Panc1 (cell line): ENCODE measurements around the gene CBARP. TPM values are rescaled to one million over a fixed set of nuclear protein-coding genes. Genes with fewer than 3 reads are reported as not detected.

Experiments
- ATAC-seq: fragments of 200-7000 bp; cut with Tn5 transposase; 2 replicates; pipeline ENCODE4 v1.9.1; 2020; ENCODE audit warnings: mild to moderate bottlenecking, moderate library complexity
- BruUV-seq: library from RNA; stranded (reverse); fragments of 400-500 nt; replicated peaks from 2 replicates; lab custom pipeline; 2021; lab: Mats Ljungman, UMichigan
- CTCF ChIA-PET: fragments of 300-600 bp; sonication (Branson Sonifier 250); formaldehyde crosslinking; loops from one replicate; lab custom pipeline; 2022; ENCODE audit warnings: antibody characterized with exemption; lab: Charles Lee
- POLR2A ChIA-PET: fragments of 300-600 bp; sonication (Branson Sonifier 250); formaldehyde crosslinking; loops from one replicate; lab custom pipeline; 2022; ENCODE audit warnings: antibody characterized with exemption; lab: Charles Lee
- DNase-seq: peaks from one replicate; pipeline ENCODE4 v3.0.0-alpha.2; 2010; ENCODE audit warnings: low read depth, low spot score
- H3K27ac ChIP-seq: 2 replicates; pipeline ENCODE4 v1.5.1; 2011; ENCODE audit warnings: mild to moderate bottlenecking, low read length, inconsistent platforms
- H3K27me3 ChIP-seq: fragments of 200-500 bp; sonication (Bioruptor generic); 2 replicates; pipeline ENCODE4 v1.6.0; 2014; ENCODE audit warnings: low read length, inconsistent platforms; ENCODE audit not compliant: control insufficient read depth, insufficient read depth
- H3K36me3 ChIP-seq: fragments of 200-500 bp; sonication (Bioruptor generic); 2 replicates; pipeline ENCODE4 v1.5.1; 2014; ENCODE audit warnings: inconsistent platforms, mild to moderate bottlenecking, low read length, moderate library complexity; ENCODE audit not compliant: control insufficient read depth, insufficient read depth
- H3K4me1 ChIP-seq: 2 replicates; pipeline ENCODE4 v1.5.1; 2011; ENCODE audit warnings: inconsistent platforms, mild to moderate bottlenecking, low read length, moderate library complexity; ENCODE audit not compliant: control insufficient read depth, insufficient read depth
- H3K4me3 ChIP-seq, 2 experiments: 2 replicates each; pipeline ENCODE4 v1.5.1; 2011 to 2012; ENCODE audit warnings: low read depth in 2 of 2, low read length in 2 of 2, mild to moderate bottlenecking in 2 of 2, inconsistent platforms in 1 of 2, moderate library complexity in 1 of 2
- H3K9me3 ChIP-seq: fragments of 200-500 bp; sonication (Bioruptor generic); 2 replicates; pipeline ENCODE4 v1.5.1; 2014; ENCODE audit warnings: low read depth, mild to moderate bottlenecking, inconsistent platforms, low read length, moderate library complexity; ENCODE audit not compliant: control insufficient read depth, insufficient read depth
- CTCF ChIP-seq: fragments of 450-650 bp; IDR thresholded peaks from 2 replicates; pipeline ENCODE4 v1.5.1; 2017; ENCODE audit warnings: mild to moderate bottlenecking
- POLR2AphosphoS5 ChIP-seq: IDR thresholded peaks from 2 replicates; pipeline ENCODE4 v1.6.1; 2012; ENCODE audit warnings: mild to moderate bottlenecking, low read depth, low read length, moderate library complexity
- SIN3A ChIP-seq: IDR thresholded peaks from 2 replicates; pipeline ENCODE4 v1.6.1; 2012; ENCODE audit warnings: low read depth, mild to moderate bottlenecking, low read length, moderate library complexity, borderline replicate concordance; ENCODE audit not compliant: insufficient read depth
- TCF7L2 ChIP-seq: IDR thresholded peaks from 2 replicates; pipeline ENCODE4 v1.6.1; 2011; ENCODE audit warnings: mild to moderate bottlenecking, low read depth, low read length, inconsistent platforms
- in situ Hi-C: cut with HindIII; loops from 2 replicates; pipeline ENCODE4 v1.10.0; 2016; ENCODE audit warnings: low sequenced_read_pairs, low pct_unique_long_range_greater_than_20kb
- intact Hi-C: fragments of 100-400 bp; cut with micrococcal nuclease; formaldehyde crosslinking; loops from one replicate; pipeline ENCODE4 v1.10.0; 2022; ENCODE audit not compliant: unreplicated experiment
- total RNA-seq: library from RNA; stranded (reverse); gene quantifications from one replicate; pipeline ENCODE4 v1.2.1, GENCODE V29; 2021; ENCODE audit not compliant: unreplicated experiment
- TF ChIP-seq, protein P1 (sequence below), 2 experiments: IDR thresholded peaks; 2 replicates each; pipeline ENCODE4 v1.6.1; 2011 to 2012; ENCODE audit warnings: low read depth in 2 of 2, control low read depth in 1 of 2, low read length in 1 of 2, mild to moderate bottlenecking in 1 of 2, moderate library complexity in 1 of 2; ENCODE audit not compliant: insufficient read depth in 1 of 2

The CBARP gene
- total RNA-seq, 1 experiment from 2014 or later = 14.5 TPM

DNA sequence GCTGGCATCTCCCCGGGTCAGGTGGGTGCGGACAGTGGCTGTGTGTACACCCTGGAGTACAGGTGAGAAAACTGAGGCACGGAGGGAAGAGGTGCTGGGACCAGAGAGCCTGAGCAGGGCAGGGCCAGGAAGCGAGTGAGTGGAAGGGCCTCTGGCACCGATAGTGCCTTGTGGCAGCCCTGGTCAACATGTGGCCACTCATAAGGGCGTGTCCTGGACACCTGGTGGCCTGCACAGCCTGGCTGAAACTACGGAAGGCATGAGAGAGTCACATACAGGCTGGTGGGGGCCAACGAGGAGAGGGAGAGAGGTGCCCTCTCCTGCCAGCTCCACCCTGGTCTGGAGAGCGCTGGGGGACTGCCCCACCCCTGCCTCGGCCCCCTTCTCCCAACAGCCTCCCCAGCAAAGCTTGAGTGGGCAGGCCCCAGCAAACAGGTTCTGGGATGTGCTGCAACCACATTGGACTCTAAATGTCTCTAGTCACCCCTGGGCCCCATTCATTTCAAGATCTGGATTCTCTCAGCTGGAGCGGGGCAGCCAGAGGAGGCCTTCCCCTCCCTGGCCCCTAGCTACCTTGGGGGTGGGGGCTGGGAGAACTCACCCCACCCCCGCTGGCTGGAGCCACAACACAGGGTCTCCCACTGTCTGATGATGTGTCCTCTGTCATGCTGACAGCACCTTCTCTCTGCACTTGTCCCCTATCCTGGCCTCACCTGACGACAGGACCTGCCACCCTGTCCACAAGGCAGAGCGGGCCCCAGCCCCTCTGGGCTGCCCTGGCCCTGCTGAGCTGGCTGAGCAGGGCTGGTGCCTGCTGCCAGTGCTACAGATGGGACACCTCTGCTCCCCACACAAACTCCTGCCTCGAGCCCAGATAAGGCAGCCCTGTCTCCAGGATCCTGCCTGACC lies 5.8 kb downstream of the CBARP start:
- TF ChIP-seq CTCF (no peak), TCF7L2 (no peak), SIN3A (no peak), POLR2AphosphoS5 (no peak)
- TF ChIP-seq, protein P1, sequence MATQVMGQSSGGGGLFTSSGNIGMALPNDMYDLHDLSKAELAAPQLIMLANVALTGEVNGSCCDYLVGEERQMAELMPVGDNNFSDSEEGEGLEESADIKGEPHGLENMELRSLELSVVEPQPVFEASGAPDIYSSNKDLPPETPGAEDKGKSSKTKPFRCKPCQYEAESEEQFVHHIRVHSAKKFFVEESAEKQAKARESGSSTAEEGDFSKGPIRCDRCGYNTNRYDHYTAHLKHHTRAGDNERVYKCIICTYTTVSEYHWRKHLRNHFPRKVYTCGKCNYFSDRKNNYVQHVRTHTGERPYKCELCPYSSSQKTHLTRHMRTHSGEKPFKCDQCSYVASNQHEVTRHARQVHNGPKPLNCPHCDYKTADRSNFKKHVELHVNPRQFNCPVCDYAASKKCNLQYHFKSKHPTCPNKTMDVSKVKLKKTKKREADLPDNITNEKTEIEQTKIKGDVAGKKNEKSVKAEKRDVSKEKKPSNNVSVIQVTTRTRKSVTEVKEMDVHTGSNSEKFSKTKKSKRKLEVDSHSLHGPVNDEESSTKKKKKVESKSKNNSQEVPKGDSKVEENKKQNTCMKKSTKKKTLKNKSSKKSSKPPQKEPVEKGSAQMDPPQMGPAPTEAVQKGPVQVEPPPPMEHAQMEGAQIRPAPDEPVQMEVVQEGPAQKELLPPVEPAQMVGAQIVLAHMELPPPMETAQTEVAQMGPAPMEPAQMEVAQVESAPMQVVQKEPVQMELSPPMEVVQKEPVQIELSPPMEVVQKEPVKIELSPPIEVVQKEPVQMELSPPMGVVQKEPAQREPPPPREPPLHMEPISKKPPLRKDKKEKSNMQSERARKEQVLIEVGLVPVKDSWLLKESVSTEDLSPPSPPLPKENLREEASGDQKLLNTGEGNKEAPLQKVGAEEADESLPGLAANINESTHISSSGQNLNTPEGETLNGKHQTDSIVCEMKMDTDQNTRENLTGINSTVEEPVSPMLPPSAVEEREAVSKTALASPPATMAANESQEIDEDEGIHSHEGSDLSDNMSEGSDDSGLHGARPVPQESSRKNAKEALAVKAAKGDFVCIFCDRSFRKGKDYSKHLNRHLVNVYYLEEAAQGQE (IDR thresholded peaks at IDR 0.05; ENCODE audit: insufficient read depth in 1 of 2, low read depth in 2 of 2, low read length in 1 of 2) = no peak
- no peaks in the 10 kb centered on the region for H3K9me3 ChIP-seq
- ChIA-PET CTCF (no interaction called here), POLR2A (no interaction called here)
- no peak for DNase-seq
- no peaks in the 10 kb centered on the region for H3K36me3 ChIP-seq
- H3K4me3 ChIP-seq = no peak overlapping the region
- no TSS peak for BruUV-seq
- intact Hi-C loops = no loop called here
- peak overlapping the region; percentile 61 for H3K27ac ChIP-seq
- H3K4me1 ChIP-seq = peaks cover 14% of the 10 kb centered on the region
- in situ Hi-C loops = no loop called here
- H3K27me3 ChIP-seq = no peaks in the 10 kb centered on the region
- peak; percentile 47 for ATAC-seq

GRCh38 chr19:1230783-1231489 lies 6.9 kb downstream of the CBARP start:
- ChIA-PET CTCF (no interaction called here), POLR2A (interaction anchor here (0.6 kb wide), 1 partner anchor 30 kb away, joined by 13 read pairs; no protein-coding TSS in a partner anchor)
- BruUV-seq = no TSS peak
- no peak; the same call in 1 of the 2 replicates for ATAC-seq
- no peak for TF ChIP-seq POLR2AphosphoS5
- TF ChIP-seq CTCF = no peak
- no peak for TF ChIP-seq TCF7L2
- TF ChIP-seq SIN3A = no peak
- TF ChIP-seq, protein P1 (IDR thresholded peaks at IDR 0.05; ENCODE audit: insufficient read depth in 1 of 2, low read depth in 2 of 2, low read length in 1 of 2) = no peak
- in situ Hi-C loops = no loop called here
- no peaks in the 10 kb centered on the region for H3K27me3 ChIP-seq
- H3K4me1 ChIP-seq = peaks cover 14% of the 10 kb centered on the region
- no peaks in the 10 kb centered on the region for H3K9me3 ChIP-seq
- no peak overlapping the region for H3K27ac ChIP-seq
- intact Hi-C loops = no loop called here
- H3K36me3 ChIP-seq = no peaks in the 10 kb centered on the region
- no peak overlapping the region for H3K4me3 ChIP-seq
- no peak for DNase-seq
